ENCODE measurements around the gene PPA1.

GRCh38 chr10:70178139-70178725, 55.0 kb downstream of the PPA1 start:
- TF ChIP-seq CTCF (IDR thresholded peaks at IDR 0.05; ENCODE audit: insufficient read depth, low read length, poor library complexity, severe bottlenecking) = no peak
- TF ChIP-seq EZH2phosphoT487 (conservative IDR thresholded peaks at IDR 0.05; ENCODE audit: low read length) = no peak
